DND-41 (cell line): ENCODE measurements around the gene GRM5.

Experiments
- CTCF ChIP-seq: IDR thresholded peaks from 2 replicates; pipeline ENCODE4 v1.5.1; 2012; ENCODE audit warnings: borderline replicate concordance, low read length, moderate library complexity, mild to moderate bottlenecking; ENCODE audit not compliant: poor library complexity, severe bottlenecking; ENCODE audit errors: extremely low read depth
- EZH2 ChIP-seq: IDR thresholded peaks from 3 replicates; pipeline ENCODE4 v1.6.1; 2012; ENCODE audit warnings: borderline replicate concordance, low read depth, mild to moderate bottlenecking, moderate library complexity, low read length, inconsistent platforms; ENCODE audit not compliant: severe bottlenecking

- no peak for TF ChIP-seq CTCF
- TF ChIP-seq EZH2, result no peak
These were observed 447.3 kb downstream of the GRM5 start for GRCh38 chr11:88618327-88619070.
